ENCODE measurements around the gene CLUH. TPM values are rescaled to one million over a fixed set of nuclear protein-coding genes. Genes with fewer than 3 reads are reported as not detected.

CLUH gene
- total and polyA plus RNA-seq, 2 donors (not counting 1 experiment from before 2014, with no cell fraction given) = 53.1 to 64.6 TPM

DNA sequence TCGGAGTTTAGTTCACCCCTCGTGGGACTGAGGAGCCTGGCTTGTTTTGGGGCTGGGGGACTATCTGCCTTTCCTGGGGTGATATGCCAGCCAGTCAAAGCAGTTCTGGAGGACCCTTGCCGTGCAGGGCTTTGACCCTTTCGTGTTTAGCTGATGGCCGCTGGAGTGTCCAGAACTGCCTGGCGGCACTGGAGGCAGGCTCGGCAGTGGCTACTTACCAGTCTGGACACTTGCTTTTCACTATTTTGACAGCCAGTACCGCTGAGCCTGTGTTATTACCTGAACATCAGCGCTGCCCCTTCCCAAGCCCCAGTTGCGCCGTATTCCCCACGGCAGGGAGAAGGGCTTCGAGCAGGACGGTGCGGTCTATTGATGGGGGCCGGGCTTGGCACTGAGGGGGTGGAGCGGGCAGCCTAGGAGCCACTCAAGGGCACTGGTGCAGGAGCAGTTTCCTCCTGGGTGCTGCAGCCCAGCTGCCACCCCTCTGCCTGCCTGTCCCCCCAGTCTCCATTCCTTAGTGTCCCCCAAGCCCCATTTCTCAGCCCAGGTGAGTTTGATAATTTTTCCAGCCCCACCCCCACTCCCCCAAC is 19.3 kb upstream of the CLUH start:
- ChIA-PET CTCF (no interaction called here), POLR2A (no interaction called here)
- Mint-ChIP-seq H3K9me3 (ENCODE audit: insufficient read depth) (no peaks in the 10 kb centered on the region), H3K4me1 (no peaks in the 10 kb centered on the region), H3K27ac (no peak overlapping the region), H3K4me3 (no peak overlapping the region), H3K27me3 (peaks cover 20% of the 10 kb centered on the region)
- Histone ChIP-seq H3K27ac (ENCODE audit: low read length in 2 of 2) (no peak overlapping the region), H3K4me1 (ENCODE audit: control insufficient read depth in 2 of 2, insufficient read depth in 2 of 2, low read length in 2 of 2) (no peaks in the 10 kb centered on the region), H3K9ac (ENCODE audit: low read length) (no peak overlapping the region), H3K9me3 (ENCODE audit: control extremely low read depth in 1 of 3, control insufficient read depth in 2 of 3, insufficient read depth in 1 of 3, low read length in 2 of 3) (no peaks in the 10 kb centered on the region), H3K27me3 (replicated peaks in 1 of 4; ENCODE audit: control extremely low read depth in 1 of 4, control insufficient read depth in 3 of 4, insufficient read depth in 4 of 4, low read length in 3 of 4) (peaks cover 0 to 24% (median 0%) of the 10 kb centered on the region in 4 experiments), H3K4me2 (replicated peaks; ENCODE audit: low read depth, low read length, poor library complexity, severe bottlenecking) (no peak overlapping the region), H2AFZ (ENCODE audit: insufficient read depth, low read depth, low read length, poor library complexity, severe bottlenecking) (no peak overlapping the region), H3K36me3 (replicated peaks in 1 of 2; ENCODE audit: control extremely low read depth in 1 of 2, control insufficient read depth in 1 of 2, extremely low read depth in 1 of 2, insufficient read depth in 2 of 2, low read length in 1 of 2) (no peaks in the 10 kb centered on the region), H3K4me3 (ENCODE audit: control extremely low read depth in 1 of 5, extremely low read depth in 1 of 5, insufficient read depth in 1 of 5, low read depth in 2 of 5, low read length in 4 of 5) (no peak overlapping the region), H3K79me2 (ENCODE audit: control insufficient read depth, insufficient read depth, low read length) (no peaks in the 10 kb centered on the region), H4K20me1 (ENCODE audit: control insufficient read depth, insufficient read depth, low read length, poor library complexity, severe bottlenecking) (no peaks in the 10 kb centered on the region)
- DNase-seq (no peak), ATAC-seq (ENCODE audit: low read depth) (no peak)
- no peak for TF ChIP-seq EZH2 (IDR thresholded peaks at IDR 0.05; ENCODE audit: borderline replicate concordance, insufficient read depth, low read depth, low read length, poor library complexity, severe bottlenecking)
- TF ChIP-seq, protein P1, sequence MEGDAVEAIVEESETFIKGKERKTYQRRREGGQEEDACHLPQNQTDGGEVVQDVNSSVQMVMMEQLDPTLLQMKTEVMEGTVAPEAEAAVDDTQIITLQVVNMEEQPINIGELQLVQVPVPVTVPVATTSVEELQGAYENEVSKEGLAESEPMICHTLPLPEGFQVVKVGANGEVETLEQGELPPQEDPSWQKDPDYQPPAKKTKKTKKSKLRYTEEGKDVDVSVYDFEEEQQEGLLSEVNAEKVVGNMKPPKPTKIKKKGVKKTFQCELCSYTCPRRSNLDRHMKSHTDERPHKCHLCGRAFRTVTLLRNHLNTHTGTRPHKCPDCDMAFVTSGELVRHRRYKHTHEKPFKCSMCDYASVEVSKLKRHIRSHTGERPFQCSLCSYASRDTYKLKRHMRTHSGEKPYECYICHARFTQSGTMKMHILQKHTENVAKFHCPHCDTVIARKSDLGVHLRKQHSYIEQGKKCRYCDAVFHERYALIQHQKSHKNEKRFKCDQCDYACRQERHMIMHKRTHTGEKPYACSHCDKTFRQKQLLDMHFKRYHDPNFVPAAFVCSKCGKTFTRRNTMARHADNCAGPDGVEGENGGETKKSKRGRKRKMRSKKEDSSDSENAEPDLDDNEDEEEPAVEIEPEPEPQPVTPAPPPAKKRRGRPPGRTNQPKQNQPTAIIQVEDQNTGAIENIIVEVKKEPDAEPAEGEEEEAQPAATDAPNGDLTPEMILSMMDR (IDR thresholded peaks at IDR 0.05) = no peak
- WGBS (ENCODE audit: insufficient coverage) = 90% methylated on average over 17 of the region's 17 CpGs
- intact Hi-C loops (cut with micrococcal nuclease) = no loop called here

DNA sequence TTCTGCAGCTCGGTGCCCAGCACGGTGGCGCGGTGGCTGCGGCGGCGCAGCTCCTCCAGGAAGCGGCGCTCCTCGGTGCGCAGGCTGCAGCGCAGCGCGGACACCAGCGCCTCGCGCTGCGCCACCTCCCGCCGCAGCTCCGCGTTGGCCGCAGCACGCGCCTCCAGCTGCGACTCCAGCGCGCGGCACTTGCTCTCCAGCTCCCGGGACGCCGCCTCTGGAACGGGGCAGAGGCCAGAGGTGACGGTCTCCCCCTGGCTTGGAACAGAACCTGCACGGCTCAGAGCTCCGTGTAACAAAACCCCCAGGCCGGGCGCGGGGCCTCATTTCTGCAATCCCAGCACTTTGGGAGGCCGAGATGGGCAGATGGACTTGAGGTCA is 13.2 kb upstream of the CLUH start:
- Mint-ChIP-seq H3K27me3 (peaks cover 17% of the 10 kb centered on the region), H3K27ac (no peak overlapping the region), H3K4me1 (peaks cover 4% of the 10 kb centered on the region), H3K9me3 (ENCODE audit: insufficient read depth) (no peaks in the 10 kb centered on the region), H3K4me3 (peak overlapping the region; percentile 62)
- WGBS (ENCODE audit: insufficient coverage) = 5% methylated on average over 40 of the region's 40 CpGs
- CTCF ChIA-PET = interaction anchor here (0.5 to 2.0 kb wide), 3 partner anchors 48 to 287 kb away, joined by 3 to 5 read pairs (median 4); no protein-coding TSS in a partner anchor
- no peaks in the 10 kb centered on the region for H4K20me1 ChIP-seq (ENCODE audit: control insufficient read depth, insufficient read depth, low read length, poor library complexity, severe bottlenecking)
- peak overlapping the region; percentile 71 for H3K4me2 ChIP-seq (replicated peaks; ENCODE audit: low read depth, low read length, poor library complexity, severe bottlenecking)
- H3K79me2 ChIP-seq (ENCODE audit: control insufficient read depth, insufficient read depth, low read length) = no peaks in the 10 kb centered on the region
- peaks cover 0 to 32% (median 6%) of the 10 kb centered on the region in 4 experiments for H3K27me3 ChIP-seq (replicated peaks in 1 of 4; ENCODE audit: control extremely low read depth in 1 of 4, control insufficient read depth in 3 of 4, insufficient read depth in 4 of 4, low read length in 3 of 4)
- DNase-seq = peak; percentile 60
- H3K4me3 ChIP-seq (ENCODE audit: control extremely low read depth in 1 of 5, extremely low read depth in 1 of 5, insufficient read depth in 1 of 5, low read depth in 2 of 5, low read length in 4 of 5) = peak overlapping the region in 3 of 5 experiments; percentile 8 to 19 (median 15)
- intact Hi-C loops (cut with micrococcal nuclease) = no loop called here
- POLR2A ChIA-PET = no interaction called here
- no peak overlapping the region for H3K27ac ChIP-seq (ENCODE audit: low read length in 2 of 2)
- TF ChIP-seq EZH2 (IDR thresholded peaks at IDR 0.05; ENCODE audit: borderline replicate concordance, insufficient read depth, low read depth, low read length, poor library complexity, severe bottlenecking) = no peak
- TF ChIP-seq, protein P1 (IDR thresholded peaks at IDR 0.05) = no peak
- H2AFZ ChIP-seq (ENCODE audit: insufficient read depth, low read depth, low read length, poor library complexity, severe bottlenecking) = peak overlapping the region; percentile 28
- H3K4me1 ChIP-seq (ENCODE audit: control insufficient read depth in 2 of 2, insufficient read depth in 2 of 2, low read length in 2 of 2) = peaks cover 4 to 6% of the 10 kb centered on the region in 2 donors
- H3K9me3 ChIP-seq (ENCODE audit: control extremely low read depth in 1 of 3, control insufficient read depth in 2 of 3, insufficient read depth in 1 of 3, low read length in 2 of 3) = no peaks in the 10 kb centered on the region
- H3K9ac ChIP-seq (ENCODE audit: low read length) = no peak overlapping the region
- no peaks in the 10 kb centered on the region for H3K36me3 ChIP-seq (replicated peaks in 1 of 2; ENCODE audit: control extremely low read depth in 1 of 2, control insufficient read depth in 1 of 2, extremely low read depth in 1 of 2, insufficient read depth in 2 of 2, low read length in 1 of 2)
- ATAC-seq (ENCODE audit: low read depth) = peak; percentile 62

Data from B cell (primary cell).